Esophagus muscularis mucosa (tissue), 3 donors: Measurements from ENCODE around the gene OCEL1.

Source experiments
- CTCF ChIP-seq, 3 experiments: fragments of 200-600 bp in 2 of 3; fragments of 450-650 bp in 1 of 3; sonication (generic) in 2 of 3; IDR thresholded peaks; one replicate each; pipeline ENCODE4 v1.5.1; 2017 to 2019; ENCODE audit warnings: antibody characterized with exemption in 3 of 3, mild to moderate bottlenecking in 2 of 3, moderate library complexity in 1 of 3
- POLR2A ChIP-seq: fragments of 450-650 bp; IDR thresholded peaks from one replicate; pipeline ENCODE4 v1.6.1; 2017; ENCODE audit warnings: antibody characterized with exemption, moderate library complexity, mild to moderate bottlenecking, low read depth
- POLR2AphosphoS5 ChIP-seq, 2 donors: sonication (generic); formaldehyde crosslinking; IDR thresholded peaks; one replicate each; pipeline ENCODE4 v1.6.1; 2017; ENCODE audit warnings: antibody characterized with exemption in 2 of 2

DNA sequence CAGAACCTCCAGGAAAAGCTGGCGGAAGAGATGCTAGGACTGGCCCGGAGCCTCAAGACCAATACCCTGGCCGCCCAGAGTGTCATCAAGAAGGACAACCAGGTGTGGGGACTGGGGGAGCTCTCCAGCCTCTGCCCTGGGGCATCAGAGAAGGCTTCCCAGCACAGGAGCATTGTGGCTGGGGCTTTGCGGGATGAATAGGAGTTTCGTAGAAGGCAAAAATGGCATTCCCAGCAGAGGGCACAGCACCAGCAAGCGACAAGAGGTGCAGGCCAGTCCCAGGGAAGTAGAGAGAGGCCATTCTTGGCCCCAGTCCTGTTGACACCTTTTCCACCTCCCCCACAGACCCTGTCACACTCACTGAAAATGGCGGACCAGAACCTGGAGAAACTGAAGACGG is 6.7 kb upstream of the OCEL1 start:
- TF ChIP-seq CTCF (IDR thresholded peaks at IDR 0.05) = no peak
- TF ChIP-seq POLR2A = no peak
- no peak for TF ChIP-seq POLR2AphosphoS5 (IDR thresholded peaks at IDR 0.05)
